GM23248 (cell line): ENCODE data around the gene GPR135.

Experiments
- EZH2 ChIP-seq: fragments of 200-600 bp; sonication (generic); IDR thresholded peaks from 2 replicates; pipeline ENCODE4 v1.6.1; 2018; ENCODE audit warnings: antibody characterized with exemption, mild to moderate bottlenecking; ENCODE audit not compliant: insufficient read depth, poor library complexity, severe bottlenecking
- EZH2phosphoT487 ChIP-seq: fragments of 200-600 bp; sonication (generic); IDR thresholded peaks from 2 replicates; pipeline ENCODE4 v1.6.1; 2018; ENCODE audit warnings: antibody characterized with exemption, moderate library complexity, mild to moderate bottlenecking, low read depth; ENCODE audit not compliant: insufficient read depth

GRCh38 chr14:59450716-59451115, 14.5 kb downstream of the GPR135 start:
- no peak for TF ChIP-seq EZH2
- TF ChIP-seq EZH2phosphoT487 = no peak
